Measurements from ENCODE around the gene PLBD2. TPM values are rescaled to one million over a fixed set of nuclear protein-coding genes. Genes with fewer than 3 reads are reported as not detected.

Gene PLBD2
- total and polyA plus RNA-seq, 9 of the 15 experiments (the other 6 are each of a cell fraction or from before 2014, with no cell fraction given): 2.4 to 37.4 (median 6.0) TPM

DNA sequence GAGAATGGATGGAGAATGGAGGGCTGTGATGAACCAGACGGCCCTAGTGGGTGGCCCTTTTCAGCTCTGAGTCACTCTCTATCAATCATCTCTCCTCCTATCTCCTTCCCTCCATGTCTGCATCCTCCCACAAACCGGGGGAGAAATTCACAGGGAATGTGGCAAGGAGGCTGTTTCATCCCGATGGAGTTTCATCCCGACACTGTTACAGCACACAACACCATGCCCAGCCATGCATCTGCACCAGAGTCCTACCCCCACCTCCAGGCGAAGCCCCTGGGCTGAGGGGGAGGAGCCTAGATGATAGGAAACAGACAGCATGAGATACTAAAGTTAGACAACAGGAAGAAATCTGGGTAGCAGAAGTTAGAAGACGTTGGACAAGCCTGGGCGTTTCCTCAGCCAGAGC, 44.3 kb upstream of the PLBD2 start (continued):
- no peak for TF ChIP-seq SAP30 (IDR thresholded peaks at IDR 0.05; ENCODE audit: borderline replicate concordance, insufficient read depth, low read depth, low read length, poor library complexity, severe bottlenecking)
- TF ChIP-seq MED1 (CRISPR knock-in tag; IDR thresholded peaks at IDR 0.05; ENCODE audit: borderline replicate concordance): no peak
- TF ChIP-seq RCOR1 (IDR thresholded peaks at IDR 0.05; ENCODE audit: borderline replicate concordance in 1 of 2, low read depth in 2 of 2, low read length in 2 of 2): peak in 1 of 2 experiments; percentile 85; a peak in 2 of 4 replicates
- TF ChIP-seq, protein P1, sequence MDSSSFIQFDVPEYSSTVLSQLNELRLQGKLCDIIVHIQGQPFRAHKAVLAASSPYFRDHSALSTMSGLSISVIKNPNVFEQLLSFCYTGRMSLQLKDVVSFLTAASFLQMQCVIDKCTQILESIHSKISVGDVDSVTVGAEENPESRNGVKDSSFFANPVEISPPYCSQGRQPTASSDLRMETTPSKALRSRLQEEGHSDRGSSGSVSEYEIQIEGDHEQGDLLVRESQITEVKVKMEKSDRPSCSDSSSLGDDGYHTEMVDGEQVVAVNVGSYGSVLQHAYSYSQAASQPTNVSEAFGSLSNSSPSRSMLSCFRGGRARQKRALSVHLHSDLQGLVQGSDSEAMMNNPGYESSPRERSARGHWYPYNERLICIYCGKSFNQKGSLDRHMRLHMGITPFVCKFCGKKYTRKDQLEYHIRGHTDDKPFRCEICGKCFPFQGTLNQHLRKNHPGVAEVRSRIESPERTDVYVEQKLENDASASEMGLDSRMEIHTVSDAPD (CRISPR knock-in tag; IDR thresholded peaks at IDR 0.05): no peak
- TF ChIP-seq MAZ (CRISPR knock-in tag; conservative IDR thresholded peaks at IDR 0.05 in 1 of 2, IDR thresholded peaks at IDR 0.05 in 1 of 2): no peak
- no peak for TF ChIP-seq ZBTB5 (IDR thresholded peaks at IDR 0.05)
- TF ChIP-seq, protein P2, sequence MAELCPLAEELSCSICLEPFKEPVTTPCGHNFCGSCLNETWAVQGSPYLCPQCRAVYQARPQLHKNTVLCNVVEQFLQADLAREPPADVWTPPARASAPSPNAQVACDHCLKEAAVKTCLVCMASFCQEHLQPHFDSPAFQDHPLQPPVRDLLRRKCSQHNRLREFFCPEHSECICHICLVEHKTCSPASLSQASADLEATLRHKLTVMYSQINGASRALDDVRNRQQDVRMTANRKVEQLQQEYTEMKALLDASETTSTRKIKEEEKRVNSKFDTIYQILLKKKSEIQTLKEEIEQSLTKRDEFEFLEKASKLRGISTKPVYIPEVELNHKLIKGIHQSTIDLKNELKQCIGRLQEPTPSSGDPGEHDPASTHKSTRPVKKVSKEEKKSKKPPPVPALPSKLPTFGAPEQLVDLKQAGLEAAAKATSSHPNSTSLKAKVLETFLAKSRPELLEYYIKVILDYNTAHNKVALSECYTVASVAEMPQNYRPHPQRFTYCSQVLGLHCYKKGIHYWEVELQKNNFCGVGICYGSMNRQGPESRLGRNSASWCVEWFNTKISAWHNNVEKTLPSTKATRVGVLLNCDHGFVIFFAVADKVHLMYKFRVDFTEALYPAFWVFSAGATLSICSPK (IDR thresholded peaks at IDR 0.05; ENCODE audit: borderline replicate concordance): no peak
- no peak for TF ChIP-seq ZNF212 (CRISPR knock-in tag; IDR thresholded peaks at IDR 0.05)
- TF ChIP-seq KDM5B (IDR thresholded peaks at IDR 0.05; ENCODE audit: insufficient replicate concordance, low read depth, low read length): no peak
- TF ChIP-seq CTBP1 (IDR thresholded peaks at IDR 0.05; ENCODE audit: borderline replicate concordance): peak; percentile 70
- TF ChIP-seq SMARCA4 (IDR thresholded peaks at IDR 0.05): peak; percentile 77

Measured in K562 (cell line).